ENCODE results near the gene CAB39. TPM values are rescaled to one million over a fixed set of nuclear protein-coding genes. Genes with fewer than 3 reads are reported as not detected.

The CAB39 gene
- polyA plus RNA-seq, 1 donor from 2014 or later, result 118 TPM

DNA sequence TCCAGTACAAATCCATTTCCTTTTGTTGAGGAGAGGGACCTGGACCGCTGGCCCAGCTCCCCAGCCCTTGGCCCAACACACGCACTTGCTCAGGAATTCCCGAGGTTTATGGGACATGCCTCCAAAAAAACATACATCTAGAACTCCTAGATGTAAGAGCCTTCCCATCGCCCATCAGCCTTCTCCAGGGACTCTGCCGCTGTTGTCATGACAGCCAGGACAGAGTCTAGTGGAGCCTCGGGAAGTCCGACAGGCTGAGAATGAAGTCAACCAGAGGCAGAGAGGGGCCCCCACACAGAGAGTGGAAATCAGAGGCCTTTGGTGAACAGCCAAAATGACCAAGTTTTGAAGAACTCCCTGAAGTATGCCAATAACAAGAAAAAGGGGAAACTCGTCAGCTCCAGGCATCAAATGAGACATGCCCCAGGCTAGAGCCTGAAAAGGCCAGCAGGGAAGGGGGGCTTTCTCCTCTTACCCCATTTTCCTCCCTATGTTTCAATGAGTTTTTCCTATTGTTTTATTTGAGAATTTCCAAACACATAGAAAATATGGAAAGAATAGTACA, 43.2 kb upstream of the CAB39 start:
- no peaks in the 10 kb centered on the region for H4K20me1 ChIP-seq (ENCODE audit: insufficient read depth)
- no peak overlapping the region for H2AFZ ChIP-seq (ENCODE audit: low read depth, low read length)
- H3F3A ChIP-seq (ENCODE audit: insufficient read depth, low read length, poor library complexity, severe bottlenecking), result no peaks in the 10 kb centered on the region
- TF ChIP-seq, protein P1, sequence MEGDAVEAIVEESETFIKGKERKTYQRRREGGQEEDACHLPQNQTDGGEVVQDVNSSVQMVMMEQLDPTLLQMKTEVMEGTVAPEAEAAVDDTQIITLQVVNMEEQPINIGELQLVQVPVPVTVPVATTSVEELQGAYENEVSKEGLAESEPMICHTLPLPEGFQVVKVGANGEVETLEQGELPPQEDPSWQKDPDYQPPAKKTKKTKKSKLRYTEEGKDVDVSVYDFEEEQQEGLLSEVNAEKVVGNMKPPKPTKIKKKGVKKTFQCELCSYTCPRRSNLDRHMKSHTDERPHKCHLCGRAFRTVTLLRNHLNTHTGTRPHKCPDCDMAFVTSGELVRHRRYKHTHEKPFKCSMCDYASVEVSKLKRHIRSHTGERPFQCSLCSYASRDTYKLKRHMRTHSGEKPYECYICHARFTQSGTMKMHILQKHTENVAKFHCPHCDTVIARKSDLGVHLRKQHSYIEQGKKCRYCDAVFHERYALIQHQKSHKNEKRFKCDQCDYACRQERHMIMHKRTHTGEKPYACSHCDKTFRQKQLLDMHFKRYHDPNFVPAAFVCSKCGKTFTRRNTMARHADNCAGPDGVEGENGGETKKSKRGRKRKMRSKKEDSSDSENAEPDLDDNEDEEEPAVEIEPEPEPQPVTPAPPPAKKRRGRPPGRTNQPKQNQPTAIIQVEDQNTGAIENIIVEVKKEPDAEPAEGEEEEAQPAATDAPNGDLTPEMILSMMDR (IDR thresholded peaks at IDR 0.05; ENCODE audit: poor library complexity, severe bottlenecking), result no peak
- TF ChIP-seq EZH2 (IDR thresholded peaks at IDR 0.05; ENCODE audit: borderline replicate concordance, insufficient read depth, low read length, poor library complexity, severe bottlenecking) (no peak), EP300 (conservative IDR thresholded peaks at IDR 0.05; ENCODE audit: poor library complexity, severe bottlenecking) (no peak), SMC3 (conservative IDR thresholded peaks at IDR 0.05; ENCODE audit: poor library complexity) (no peak), TAF1 (IDR thresholded peaks at IDR 0.05; ENCODE audit: low read depth) (no peak), POLR2AphosphoS5 (IDR thresholded peaks at IDR 0.05) (no peak), RAD21 (conservative IDR thresholded peaks at IDR 0.05) (no peak), MXI1 (conservative IDR thresholded peaks at IDR 0.05; ENCODE audit: poor library complexity, severe bottlenecking) (no peak)
- TF ChIP-seq, protein P2, sequence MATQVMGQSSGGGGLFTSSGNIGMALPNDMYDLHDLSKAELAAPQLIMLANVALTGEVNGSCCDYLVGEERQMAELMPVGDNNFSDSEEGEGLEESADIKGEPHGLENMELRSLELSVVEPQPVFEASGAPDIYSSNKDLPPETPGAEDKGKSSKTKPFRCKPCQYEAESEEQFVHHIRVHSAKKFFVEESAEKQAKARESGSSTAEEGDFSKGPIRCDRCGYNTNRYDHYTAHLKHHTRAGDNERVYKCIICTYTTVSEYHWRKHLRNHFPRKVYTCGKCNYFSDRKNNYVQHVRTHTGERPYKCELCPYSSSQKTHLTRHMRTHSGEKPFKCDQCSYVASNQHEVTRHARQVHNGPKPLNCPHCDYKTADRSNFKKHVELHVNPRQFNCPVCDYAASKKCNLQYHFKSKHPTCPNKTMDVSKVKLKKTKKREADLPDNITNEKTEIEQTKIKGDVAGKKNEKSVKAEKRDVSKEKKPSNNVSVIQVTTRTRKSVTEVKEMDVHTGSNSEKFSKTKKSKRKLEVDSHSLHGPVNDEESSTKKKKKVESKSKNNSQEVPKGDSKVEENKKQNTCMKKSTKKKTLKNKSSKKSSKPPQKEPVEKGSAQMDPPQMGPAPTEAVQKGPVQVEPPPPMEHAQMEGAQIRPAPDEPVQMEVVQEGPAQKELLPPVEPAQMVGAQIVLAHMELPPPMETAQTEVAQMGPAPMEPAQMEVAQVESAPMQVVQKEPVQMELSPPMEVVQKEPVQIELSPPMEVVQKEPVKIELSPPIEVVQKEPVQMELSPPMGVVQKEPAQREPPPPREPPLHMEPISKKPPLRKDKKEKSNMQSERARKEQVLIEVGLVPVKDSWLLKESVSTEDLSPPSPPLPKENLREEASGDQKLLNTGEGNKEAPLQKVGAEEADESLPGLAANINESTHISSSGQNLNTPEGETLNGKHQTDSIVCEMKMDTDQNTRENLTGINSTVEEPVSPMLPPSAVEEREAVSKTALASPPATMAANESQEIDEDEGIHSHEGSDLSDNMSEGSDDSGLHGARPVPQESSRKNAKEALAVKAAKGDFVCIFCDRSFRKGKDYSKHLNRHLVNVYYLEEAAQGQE (IDR thresholded peaks at IDR 0.05; ENCODE audit: borderline replicate concordance), result no peak
- no peak overlapping the region for H3K27ac ChIP-seq (ENCODE audit: low read length)
- no peak overlapping the region for H3K4me3 ChIP-seq (ENCODE audit: low read length)
- no peaks in the 10 kb centered on the region for H3K79me2 ChIP-seq (replicated peaks; ENCODE audit: insufficient read depth, low read length)
- H3K4me2 ChIP-seq (ENCODE audit: low read length), result no peak overlapping the region
- no peaks in the 10 kb centered on the region for H3K9me2 ChIP-seq (ENCODE audit: insufficient read depth, low read length)
- no peak overlapping the region for H3K9ac ChIP-seq (ENCODE audit: low read length)
- no peaks in the 10 kb centered on the region for H3K27me3 ChIP-seq (ENCODE audit: insufficient read depth, low read depth, low read length)
- H3K9me3 ChIP-seq (ENCODE audit: low read length), result no peaks in the 10 kb centered on the region
- no peaks in the 10 kb centered on the region for H3K36me3 ChIP-seq (ENCODE audit: insufficient read depth, low read length)

DNA sequence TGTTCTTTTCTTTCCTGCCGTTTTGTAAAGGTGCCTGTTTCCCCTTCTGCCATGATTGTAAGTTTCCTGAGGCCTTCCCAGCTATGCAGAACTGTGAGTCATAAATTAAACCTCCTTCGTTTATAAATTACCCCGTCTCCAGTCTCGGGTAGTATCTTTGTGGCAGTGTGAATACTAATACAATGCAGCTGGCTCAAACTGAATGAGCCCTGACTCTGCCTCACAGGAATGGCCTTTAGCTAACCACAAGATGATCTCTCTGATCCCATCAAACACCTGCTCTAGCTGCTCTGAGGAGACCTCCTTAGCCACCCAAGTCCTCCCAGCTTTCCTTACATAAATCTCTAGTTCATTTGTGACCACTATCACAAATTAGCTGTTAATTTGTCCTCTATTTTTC, 41.5 kb upstream of the CAB39 start:
- H2AFZ ChIP-seq (ENCODE audit: low read depth, low read length), result no peak overlapping the region

More for the DNA sequence above, 41.5 kb upstream of the CAB39 start:
- Histone ChIP-seq H3K27ac (ENCODE audit: low read length) (no peak overlapping the region), H3K27me3 (ENCODE audit: insufficient read depth, low read depth, low read length) (no peaks in the 10 kb centered on the region), H3K9ac (ENCODE audit: low read length) (no peak overlapping the region), H3K79me2 (replicated peaks; ENCODE audit: insufficient read depth, low read length) (no peaks in the 10 kb centered on the region), H3K9me3 (ENCODE audit: low read length) (no peaks in the 10 kb centered on the region), H3K4me3 (ENCODE audit: low read length) (no peak overlapping the region), H3K4me2 (ENCODE audit: low read length) (no peak overlapping the region), H3F3A (ENCODE audit: insufficient read depth, low read length, poor library complexity, severe bottlenecking) (no peaks in the 10 kb centered on the region), H3K9me2 (ENCODE audit: insufficient read depth, low read length) (no peaks in the 10 kb centered on the region), H4K20me1 (ENCODE audit: insufficient read depth) (no peaks in the 10 kb centered on the region), H3K36me3 (ENCODE audit: insufficient read depth, low read length) (no peaks in the 10 kb centered on the region)
- TF ChIP-seq, protein P1 (IDR thresholded peaks at IDR 0.05; ENCODE audit: poor library complexity, severe bottlenecking), result no peak
- TF ChIP-seq RAD21 (conservative IDR thresholded peaks at IDR 0.05) (no peak), MXI1 (conservative IDR thresholded peaks at IDR 0.05; ENCODE audit: poor library complexity, severe bottlenecking) (no peak), EZH2 (IDR thresholded peaks at IDR 0.05; ENCODE audit: borderline replicate concordance, insufficient read depth, low read length, poor library complexity, severe bottlenecking) (no peak), SMC3 (conservative IDR thresholded peaks at IDR 0.05; ENCODE audit: poor library complexity) (no peak), TAF1 (IDR thresholded peaks at IDR 0.05; ENCODE audit: low read depth) (no peak), EP300 (conservative IDR thresholded peaks at IDR 0.05; ENCODE audit: poor library complexity, severe bottlenecking) (no peak), POLR2AphosphoS5 (IDR thresholded peaks at IDR 0.05) (no peak)
- TF ChIP-seq, protein P2 (IDR thresholded peaks at IDR 0.05; ENCODE audit: borderline replicate concordance), result no peak

All from neural cell (in vitro differentiated cells).